Measurements from ENCODE around the gene FMR1.

Gene FMR1

GRCh38 chrX:147917700-147918695 lies 6.3 kb downstream of the FMR1 start:
- DNase-seq = no peak

DNA sequence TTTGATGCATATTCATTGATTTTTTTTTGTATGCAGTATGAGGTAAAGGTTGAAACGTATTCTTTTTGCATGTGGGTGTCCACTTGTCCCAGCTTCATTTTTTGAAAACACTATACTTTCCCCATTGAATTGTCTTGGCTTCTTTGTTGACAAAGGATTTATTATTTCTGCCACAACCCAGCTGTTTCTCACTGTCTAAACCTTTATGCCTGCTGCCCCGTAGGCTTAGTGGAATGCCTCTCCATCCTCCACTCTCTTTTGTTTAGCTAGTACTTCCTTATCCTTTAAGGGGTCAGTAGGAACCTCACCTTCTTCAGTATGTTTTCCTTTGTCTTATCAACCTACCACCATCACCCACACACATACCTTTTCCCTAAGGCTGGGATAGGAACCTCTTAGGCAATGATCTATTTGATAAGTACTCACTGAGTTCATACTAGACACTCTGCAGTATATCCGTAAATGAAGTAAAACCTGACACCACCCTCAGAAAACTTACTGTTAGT lies 8.5 kb downstream of the FMR1 start:
- DNase-seq = no peak

GRCh38 chrX:147923605-147924004 lies 11.9 kb downstream of the FMR1 start:
- DNase-seq = no peak

DNA sequence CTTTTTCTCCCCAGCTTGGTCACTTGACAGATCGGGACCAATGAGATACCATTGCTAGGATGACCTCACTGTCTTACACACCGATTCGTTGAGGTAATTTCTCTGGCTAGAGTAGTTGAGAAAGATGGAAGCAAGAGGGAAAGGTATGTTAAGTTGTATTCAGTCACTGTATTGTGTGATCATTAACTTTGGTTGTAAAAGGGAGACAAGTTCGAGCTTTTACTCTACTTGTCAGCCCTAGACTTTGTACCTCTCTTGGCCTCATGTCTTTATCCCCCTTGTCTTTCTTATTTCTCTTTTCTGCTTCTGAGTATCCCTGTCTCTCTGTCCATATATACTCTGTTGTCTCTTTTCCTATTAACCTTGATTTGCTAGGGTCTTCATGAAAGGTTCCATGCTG lies 15.5 kb downstream of the FMR1 start:
- DNase-seq = no peak

DNA sequence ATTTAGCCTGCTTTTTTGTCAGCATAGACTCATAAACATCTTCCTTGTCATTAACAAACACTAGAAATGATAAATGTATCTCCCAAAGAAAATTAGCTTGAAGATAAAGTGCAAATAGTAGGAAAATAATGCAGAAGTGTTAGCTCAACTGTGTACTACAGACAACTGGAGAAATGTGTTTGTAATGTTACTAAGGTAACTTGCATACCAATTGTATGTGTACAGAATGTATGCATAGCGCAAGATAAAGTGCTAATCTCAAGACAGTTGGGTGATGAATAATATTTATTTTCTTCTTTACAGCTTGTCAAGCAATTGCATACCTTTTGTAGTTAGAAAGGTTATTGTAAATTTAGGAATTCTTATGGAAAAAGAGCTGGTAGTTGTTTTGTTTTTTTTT lies 22.1 kb downstream of the FMR1 start:
- no peak for DNase-seq

GRCh38 chrX:147935156-147935758 lies 23.5 kb downstream of the FMR1 start:
- no peak for DNase-seq

DNA sequence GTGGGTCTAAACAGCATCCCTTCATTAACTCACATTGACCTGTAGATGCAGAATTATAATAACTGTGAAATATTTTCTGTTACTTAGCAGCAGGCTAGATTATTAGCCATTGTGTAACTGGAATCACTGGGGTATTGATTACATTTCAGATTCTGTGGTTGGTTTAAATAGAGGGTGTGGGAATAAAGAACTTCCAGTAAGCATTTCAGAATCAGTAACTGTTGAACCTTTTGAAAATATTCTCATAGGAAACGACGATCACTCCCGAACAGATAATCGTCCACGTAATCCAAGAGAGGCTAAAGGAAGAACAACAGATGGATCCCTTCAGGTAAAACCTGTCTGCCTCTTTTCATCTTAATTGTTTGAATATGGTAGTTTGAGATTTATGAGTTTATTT lies 33.6 kb downstream of the FMR1 start:
- no peak for DNase-seq

DNA sequence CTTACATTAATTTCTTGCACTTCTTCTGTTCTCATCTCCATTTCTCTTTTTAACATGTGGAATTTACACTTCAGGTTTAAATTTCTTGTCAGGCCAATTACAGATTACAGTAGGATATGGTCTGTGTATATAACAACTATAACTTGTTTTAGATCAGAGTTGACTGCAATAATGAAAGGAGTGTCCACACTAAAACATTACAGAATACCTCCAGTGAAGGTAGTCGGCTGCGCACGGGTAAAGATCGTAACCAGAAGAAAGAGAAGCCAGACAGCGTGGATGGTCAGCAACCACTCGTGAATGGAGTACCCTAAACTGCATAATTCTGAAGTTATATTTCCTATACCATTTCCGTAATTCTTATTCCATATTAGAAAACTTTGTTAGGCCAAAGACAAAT lies 36.8 kb downstream of the FMR1 start:
- DNase-seq = no peak

GRCh38 chrX:147950352-147950751 lies 38.6 kb downstream of the FMR1 start:
- no peak for DNase-seq

- DNase-seq = no peak
Observed at GRCh38 chrX:147953976-147954375, 42.3 kb downstream of the FMR1 start.

DNA sequence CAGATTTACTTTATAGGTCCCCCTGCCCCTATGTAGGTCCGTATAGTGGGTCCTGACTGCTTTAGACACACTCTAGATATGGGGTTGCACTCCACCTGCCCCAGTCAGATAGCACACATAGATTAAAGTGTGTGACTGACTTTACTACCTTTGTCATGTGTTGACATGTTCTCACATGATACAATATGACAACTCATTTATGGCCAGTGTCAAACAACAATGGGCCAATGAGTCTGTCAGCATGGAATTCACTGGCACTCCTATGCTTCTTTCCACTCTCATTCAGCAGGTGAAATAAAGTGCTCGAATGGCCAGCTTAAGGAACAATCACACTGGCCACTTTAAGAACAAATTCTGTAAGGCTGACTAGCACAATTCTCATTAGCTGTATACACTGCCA lies 45.6 kb downstream of the FMR1 start:
- no peak for DNase-seq

DNA sequence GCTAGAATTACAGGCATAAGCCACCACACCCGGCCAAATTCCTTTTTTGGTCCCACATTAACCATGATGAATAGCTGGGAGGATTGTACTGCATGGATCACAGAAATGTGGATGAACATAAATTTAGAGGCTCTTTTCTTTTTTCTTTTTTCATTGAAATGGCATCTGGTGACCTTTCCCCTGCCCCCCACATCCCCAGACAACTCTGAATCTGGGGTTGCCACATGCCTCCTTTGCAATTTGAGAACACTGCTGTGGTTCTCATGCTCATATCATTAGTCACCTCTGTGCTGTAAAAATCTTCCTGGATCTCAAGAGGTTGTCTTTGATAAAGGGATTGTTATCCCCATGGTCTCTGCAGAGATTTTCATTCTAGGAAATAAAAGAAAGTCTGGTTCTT lies 46.6 kb downstream of the FMR1 start:
- DNase-seq = no peak

- no peak for DNase-seq
Observed at GRCh38 chrX:147960722-147961121, 49.0 kb downstream of the FMR1 start.

DNA sequence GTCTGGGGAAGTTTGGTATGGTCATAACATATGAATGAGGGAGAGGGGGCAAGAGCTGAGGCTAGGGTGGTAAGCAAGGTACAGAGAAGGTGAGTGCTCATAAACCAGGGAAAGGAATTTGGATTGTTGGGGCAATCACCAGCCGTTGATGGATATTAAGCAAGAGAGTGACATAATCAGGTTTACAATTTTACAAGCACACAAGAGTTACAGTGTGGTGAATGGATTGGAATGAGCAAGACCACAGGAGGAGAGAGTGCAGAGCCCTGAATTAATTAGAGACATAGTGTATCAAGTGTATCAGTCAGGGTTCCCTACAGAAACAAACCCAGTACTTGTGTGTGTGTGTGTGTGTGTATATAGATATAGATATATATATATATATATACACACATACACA lies 50.8 kb downstream of the FMR1 start:
- DNase-seq = no peak

GRCh38 chrX:147978931-147979330 lies 67.2 kb downstream of the FMR1 start:
- no peak for DNase-seq

DNA sequence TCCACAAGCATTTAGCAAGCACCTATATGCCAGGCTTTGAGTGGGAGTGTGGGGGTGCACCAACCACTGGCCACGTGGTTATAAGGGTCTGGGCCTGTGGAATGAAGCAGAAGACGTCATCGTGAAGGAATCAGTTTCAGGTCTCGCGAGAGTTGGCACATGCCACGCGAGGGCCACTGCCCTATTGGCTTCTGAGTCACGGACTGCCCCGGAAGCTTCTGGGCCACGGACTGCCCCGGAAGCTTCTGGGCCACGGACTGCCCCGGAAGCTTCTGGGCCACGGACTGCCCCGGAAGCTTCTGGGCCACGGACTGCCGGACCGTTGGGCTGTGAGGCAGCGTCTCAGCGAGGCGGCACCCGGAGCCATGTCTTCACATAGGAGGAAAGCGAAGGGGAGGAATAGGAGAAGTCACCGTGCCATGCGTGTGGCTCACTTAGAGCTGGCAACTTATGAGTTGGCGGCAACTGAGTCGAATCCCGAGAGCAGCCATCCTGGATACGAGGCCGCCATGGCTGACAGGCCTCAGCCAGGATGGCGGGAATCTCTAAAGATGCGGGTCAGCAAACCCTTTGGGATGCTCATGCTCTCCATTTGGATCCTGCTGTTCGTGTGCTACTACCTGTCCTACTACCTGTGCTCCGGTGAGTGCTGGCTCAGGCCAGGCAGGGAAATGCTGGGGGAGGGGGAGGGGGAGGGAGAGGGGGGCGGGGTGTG lies 69.5 kb downstream of the FMR1 start, which contains the start of gene FMR1NB:
Gene FMR1NB, plus strand, starts transcription at position 300 of the 715 bp plus-strand sequence. Its CDS starts 66 bp downstream, at position 366.
- no peak for DNase-seq

All from activated CD4-positive, alpha-beta T cell treated with anti-CD3 and anti-CD28 coated beads for 1 hour (primary cell).